D341Med (cell line): ENCODE measurements around the gene IRF2BP1.
"Not testable (repeated sequence)": the region's sequence is repeated elsewhere in the genome, so short reads cannot be mapped to it uniquely, and the experiment has no call there.

ENCODE experiments used
- DNase-seq: peaks from one replicate; pipeline ENCODE4 v3.0.0; 2012; ENCODE audit warnings: low spot score

IRF2BP1 gene

DNA sequence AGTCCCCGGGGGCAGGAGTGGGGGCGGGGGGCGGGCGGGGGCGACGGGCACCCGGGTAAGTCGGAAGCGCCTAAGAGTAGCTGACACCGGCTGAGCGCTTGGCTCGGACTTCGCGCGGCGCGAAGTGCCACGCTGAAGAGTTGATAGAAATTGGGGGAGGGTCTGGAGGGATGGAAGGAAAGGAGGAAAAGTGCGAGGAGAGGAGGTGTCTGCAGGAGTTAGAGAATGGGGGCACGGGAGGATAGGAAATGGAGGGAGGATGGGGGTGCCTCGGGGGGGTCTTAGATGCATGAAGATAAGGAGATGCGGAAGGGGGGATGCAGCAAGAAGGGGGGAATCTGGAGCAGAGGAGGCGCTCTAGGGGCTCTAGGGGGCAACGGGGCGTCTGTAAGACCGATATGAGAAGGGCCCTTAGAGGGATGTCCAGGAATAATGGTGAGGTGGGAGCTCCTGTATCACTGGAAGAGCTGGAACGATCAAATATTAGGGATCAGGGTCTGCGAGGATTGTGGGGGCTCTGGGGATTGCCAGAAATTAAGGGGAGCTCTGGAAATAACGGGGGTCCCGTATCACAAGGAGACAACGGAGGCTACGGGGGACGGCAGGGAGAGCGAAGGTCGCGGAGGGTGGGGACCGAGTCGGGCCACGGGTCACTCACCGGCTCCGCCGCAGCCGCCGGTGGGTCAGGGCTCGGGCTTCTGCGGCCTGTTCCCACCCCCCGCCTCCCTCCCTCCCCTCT is 16.1 kb upstream of the IRF2BP1 start, which contains the start of gene MYPOP:
Gene MYPOP, minus strand, starts transcription at position 702 of the 739 bp plus-strand sequence. CDS start 840 bp downstream, outside the sequence.
- DNase-seq: no peak

GRCh38 chr19:45901432-45901911 is 15.5 kb upstream of the IRF2BP1 start:
- peak; percentile 73 for DNase-seq

DNA sequence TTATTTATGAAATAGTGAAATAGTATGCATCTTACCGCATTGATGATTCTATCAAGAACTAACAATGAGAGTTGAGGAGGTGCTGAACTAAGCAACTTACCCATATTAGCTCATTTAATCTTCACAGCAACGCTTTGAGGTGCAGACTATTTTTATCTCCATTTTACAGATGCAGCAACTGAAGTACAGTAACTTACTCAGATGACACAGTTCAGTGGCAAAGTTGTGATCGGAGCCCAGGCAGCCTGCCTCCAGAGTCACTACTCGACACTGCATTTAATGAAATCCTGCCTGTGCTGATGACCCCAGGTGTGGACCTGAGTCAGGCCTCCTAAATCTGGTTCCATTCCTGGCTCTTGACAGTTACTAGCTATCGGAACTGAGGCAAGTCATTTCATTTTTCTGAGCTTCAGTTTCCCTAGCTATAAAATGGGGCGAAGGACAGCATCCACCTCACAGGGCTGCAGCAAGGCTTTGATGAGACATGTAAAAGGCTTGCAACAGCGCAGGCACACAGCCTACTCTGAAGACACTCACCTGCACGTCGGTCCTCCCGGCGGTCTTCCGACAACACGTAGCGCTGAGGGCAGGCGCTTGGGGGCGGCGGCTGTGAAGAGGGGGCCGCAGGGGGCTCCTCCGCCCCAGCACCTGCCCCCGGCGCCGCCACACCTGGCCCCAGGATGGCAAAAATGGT is 14.9 kb upstream of the IRF2BP1 start:
- peak; percentile 19 for DNase-seq

DNA sequence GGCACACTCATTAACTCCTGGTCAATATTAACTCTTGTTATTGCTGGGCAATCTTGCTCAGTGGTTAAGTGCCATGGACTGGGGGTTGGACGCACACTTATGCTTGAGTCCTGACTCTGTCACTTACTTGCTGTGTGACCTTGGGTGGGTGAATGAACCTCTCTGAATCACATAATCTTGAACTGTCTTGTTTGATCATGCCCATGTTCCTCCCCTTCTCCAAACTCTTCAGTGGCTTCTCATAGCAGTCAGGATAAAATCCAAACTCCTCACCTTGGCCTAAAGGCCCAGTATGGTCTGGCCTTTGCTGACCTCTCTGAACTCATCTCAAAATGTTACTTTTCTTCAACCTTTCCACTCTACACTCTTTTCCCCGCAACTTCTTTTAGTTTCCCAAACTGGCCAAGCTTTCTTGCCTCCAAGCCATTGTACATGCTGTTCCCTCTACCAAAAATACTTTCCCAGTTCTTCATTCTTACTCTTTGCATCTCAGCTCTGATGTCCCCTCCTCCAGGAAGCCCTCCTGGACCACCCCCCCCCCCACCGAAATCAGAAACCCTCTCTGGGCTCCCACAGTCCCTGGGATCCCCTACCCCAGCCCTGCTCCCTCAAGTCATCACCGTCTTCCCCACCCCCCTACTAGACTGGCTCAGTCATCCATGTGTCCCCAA is 14.1 kb upstream of the IRF2BP1 start:
- peak; percentile 7 for DNase-seq

GRCh38 chr19:45899253-45899652 is 13.3 kb upstream of the IRF2BP1 start:
- DNase-seq: no peak

DNA sequence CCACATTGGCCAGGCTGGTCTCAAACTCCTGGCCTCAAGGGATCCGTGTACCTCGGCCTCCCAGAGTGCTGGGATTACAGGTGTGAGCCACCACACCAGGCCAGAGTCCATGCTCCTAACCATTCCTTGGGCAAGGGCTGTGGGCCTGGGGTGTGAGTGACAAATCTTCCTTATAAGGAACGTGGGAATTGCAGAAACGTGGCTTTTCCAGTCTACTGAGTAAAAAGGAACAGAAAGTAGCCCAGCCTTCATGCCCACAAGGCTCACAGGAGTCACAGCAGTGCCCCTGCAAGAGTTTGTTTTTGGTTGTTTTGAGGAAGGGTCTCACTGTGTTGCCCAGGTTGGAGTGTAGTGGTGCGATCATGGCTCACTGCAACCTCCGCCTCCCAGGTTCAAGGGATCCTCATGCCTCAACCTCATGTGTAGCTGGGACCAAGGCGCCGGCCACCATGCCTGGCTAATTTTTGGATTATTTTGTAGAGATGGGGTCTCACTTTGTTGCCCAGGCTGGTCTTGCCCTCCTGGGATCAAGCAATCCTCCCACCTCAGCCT is 11.4 kb upstream of the IRF2BP1 start:
- DNase-seq: no peak

GRCh38 chr19:45895983-45896599 is 10.2 kb upstream of the IRF2BP1 start:
- not testable (repeated sequence) for DNase-seq

GRCh38 chr19:45895519-45895972 is 9.6 kb upstream of the IRF2BP1 start:
- no peak for DNase-seq

GRCh38 chr19:45890877-45891276 is 4.9 kb upstream of the IRF2BP1 start:
- DNase-seq: no peak

DNA sequence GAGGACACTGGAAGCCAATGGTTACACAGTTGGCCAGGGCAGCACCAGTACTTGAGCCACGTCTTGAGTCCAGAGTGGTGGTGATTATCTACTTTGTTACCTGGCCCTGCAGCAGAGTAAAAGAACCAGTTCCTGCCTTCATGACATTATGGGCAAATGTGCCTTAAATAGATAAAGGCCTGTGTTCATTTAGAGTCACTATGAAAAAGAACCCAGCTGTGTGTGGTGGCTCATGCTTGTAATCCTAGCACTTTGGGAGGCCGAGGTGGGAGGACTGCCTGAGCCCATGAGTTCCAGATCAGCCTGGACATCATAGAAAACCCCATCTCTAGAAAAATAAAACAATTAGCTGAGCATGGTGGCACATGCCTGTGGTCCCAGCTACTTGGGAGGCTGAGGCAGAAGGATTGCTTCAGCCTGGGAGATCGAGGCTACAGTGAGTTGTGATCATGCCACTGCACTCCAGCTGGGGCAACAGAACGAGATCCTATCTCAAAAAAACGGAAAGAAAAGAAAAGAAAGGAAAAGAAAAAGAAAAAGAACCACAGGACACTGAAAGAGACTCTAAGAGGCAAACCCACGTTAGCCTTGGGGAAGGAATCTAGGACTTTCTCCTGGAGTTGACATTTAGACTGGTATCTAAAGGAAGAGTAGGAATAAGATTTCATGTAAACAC is 3.4 kb upstream of the IRF2BP1 start:
- DNase-seq: no peak

DNA sequence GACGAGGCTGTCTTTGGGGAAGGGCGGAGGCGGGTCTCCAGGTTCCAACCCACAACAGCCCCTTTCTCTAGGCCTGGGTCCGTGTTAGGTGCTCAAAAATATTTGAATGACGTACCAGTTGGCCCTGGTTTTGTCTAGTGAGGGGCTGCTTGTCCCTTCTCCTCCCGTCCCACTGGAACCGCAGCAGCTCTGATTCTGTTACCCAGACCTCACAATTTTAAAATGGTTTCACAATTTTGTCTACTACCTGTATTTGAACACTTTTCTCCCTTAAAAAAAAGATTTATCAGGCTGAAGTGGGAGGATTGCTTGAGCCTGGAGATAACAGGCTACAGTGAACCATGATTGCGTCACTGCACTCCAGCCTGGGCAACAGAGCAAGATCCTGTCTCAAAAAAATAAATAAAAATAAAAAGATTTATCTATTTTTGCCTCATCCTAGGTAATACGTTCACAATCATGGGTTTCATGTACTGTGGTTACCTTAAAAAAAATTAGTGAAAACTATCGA is 1.3 kb upstream of the IRF2BP1 start:
- DNase-seq: no peak

DNA sequence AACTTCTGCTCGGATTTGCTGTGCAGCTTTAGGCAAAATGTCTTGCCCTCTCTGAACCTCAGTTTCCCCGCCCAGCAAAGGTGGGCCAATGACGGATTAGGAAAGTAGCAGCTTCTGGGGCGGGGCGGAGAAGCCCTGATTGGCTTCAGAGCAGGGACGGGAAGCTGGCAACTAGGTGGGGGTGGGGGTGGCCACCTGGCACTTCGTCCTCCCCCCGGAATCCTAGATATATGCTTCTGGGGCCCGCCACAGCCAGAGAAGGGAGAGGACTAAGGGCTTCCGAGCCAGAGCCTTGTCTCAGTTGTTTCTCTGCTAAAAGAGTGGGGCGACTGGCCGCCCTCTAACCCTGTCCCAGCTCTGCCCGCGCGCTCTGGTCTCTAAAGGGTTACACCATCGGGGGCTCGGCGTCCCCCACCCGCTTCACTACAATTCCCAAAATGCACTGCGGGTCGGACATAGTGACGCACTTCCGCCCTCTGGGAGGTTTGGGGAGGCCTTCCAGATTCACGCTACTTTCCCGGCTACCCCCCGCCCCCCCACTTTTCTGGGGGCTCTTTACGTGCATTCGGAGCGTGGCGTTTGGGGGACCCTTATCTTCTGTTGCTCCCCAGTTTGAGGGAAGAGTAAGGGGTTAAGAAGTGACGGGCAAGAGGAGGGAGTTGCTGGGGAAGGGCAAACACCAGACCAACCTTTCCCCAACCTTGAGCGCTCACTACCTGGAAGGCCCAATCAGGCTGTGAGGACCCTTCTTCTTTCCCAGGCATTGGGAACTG is 672 bp upstream of the IRF2BP1 start:
- peak; percentile 93 for DNase-seq

GRCh38 chr19:45884682-45885555 is 1.0 kb downstream of the IRF2BP1 start:
- peak; percentile 57 for DNase-seq

GRCh38 chr19:45883881-45884681 is 1.9 kb downstream of the IRF2BP1 start:
- DNase-seq: no peak

- DNase-seq: no peak
Measured at GRCh38 chr19:45883586-45883880, 2.4 kb downstream of the IRF2BP1 start.

GRCh38 chr19:45882652-45883585 is 3.0 kb downstream of the IRF2BP1 start:
- DNase-seq: peak; percentile 93

DNA sequence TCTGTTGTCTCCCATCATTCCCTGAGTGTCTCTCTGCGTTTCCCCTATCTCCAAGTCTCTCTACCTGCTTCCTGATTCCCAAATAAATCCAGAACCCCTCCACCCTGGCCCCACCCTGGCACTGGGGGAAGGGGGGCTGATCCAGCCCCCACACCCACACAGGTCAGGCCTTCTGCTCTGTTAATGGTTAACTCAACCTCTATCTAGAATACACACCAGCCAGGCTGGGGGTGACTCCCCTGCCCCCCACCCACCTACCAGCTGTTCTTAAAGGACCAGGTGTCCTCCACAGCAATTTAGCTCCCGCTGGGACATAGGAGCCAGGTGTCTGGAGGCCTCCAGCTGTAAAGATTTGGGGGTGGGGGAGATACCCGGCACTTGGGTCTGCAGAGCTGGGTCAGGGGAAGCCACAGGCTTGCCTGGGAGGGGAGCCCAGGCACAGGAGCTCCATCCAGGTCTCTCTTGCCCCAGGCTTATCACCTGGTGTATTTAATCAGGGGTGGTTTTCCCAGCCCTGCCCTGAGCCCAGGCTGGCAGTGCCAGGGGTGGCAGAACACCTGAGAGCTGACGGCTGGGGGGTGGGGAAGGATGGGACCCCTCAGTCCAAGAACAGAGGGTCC is 3.9 kb downstream of the IRF2BP1 start:
- no peak for DNase-seq
